Uterus (tissue), 4 donors: Measurements from ENCODE around the gene KCNA2. TPM values are rescaled to one million over a fixed set of nuclear protein-coding genes. Genes with fewer than 3 reads are reported as not detected.

Experiments
- DNase-seq, 2 donors: peaks; one replicate each; pipeline ENCODE4 v3.0.0-alpha.2; 2019 to 2020
- H3K27ac ChIP-seq, 2 donors: fragments of 200-600 bp; sonication (generic); 1 replicate in 1 of 2; 2 replicates in 1 of 2; pipeline ENCODE4 v1.5.1; 2016 to 2018
- H3K27me3 ChIP-seq, 2 donors: fragments of 200-600 bp; sonication (generic); one replicate each; pipeline ENCODE4 v1.5.1; 2018 to 2019; ENCODE audit warnings: control low read depth in 1 of 2
- H3K36me3 ChIP-seq, 2 donors: fragments of 200-600 bp; sonication (generic); one replicate each; pipeline ENCODE4 v1.5.1; 2019; ENCODE audit warnings: control low read depth in 1 of 2
- H3K4me1 ChIP-seq, 2 donors: fragments of 200-600 bp; sonication (generic); one replicate each; pipeline ENCODE4 v1.5.1; 2018 to 2019; ENCODE audit warnings: control low read depth in 1 of 2
- H3K4me3 ChIP-seq, 2 donors: fragments of 200-600 bp; sonication (generic); 1 replicate in 1 of 2; 2 replicates in 1 of 2; pipeline ENCODE4 v1.5.1; 2018 to 2019; ENCODE audit warnings: mild to moderate bottlenecking in 1 of 2
- H3K9me3 ChIP-seq, 2 donors: fragments of 200-600 bp; sonication (generic); one replicate each; pipeline ENCODE4 v1.5.1; 2019; ENCODE audit warnings: control low read depth in 1 of 2
- CTCF ChIP-seq, 4 experiments: fragments of 200-600 bp in 2 of 4; fragments of 450-650 bp in 2 of 4; sonication (generic) in 2 of 4; IDR thresholded peaks; one replicate each; pipeline ENCODE4 v1.5.1; 2016 to 2019; ENCODE audit warnings: antibody characterized with exemption in 4 of 4, mild to moderate bottlenecking in 2 of 4, moderate library complexity in 1 of 4
- POLR2A ChIP-seq, 2 donors: fragments of 450-650 bp; IDR thresholded peaks; one replicate each; pipeline ENCODE4 v1.6.1; 2016; ENCODE audit warnings: antibody characterized with exemption in 2 of 2, mild to moderate bottlenecking in 1 of 2, moderate library complexity in 1 of 2
- intact Hi-C: fragments of 100-400 bp; cut with DNase I; formaldehyde crosslinking; loops from one replicate; pipeline ENCODE4 v1.15.1; 2023; ENCODE audit warnings: low total_unique reads
- total RNA-seq, 4 donors: library from RNA; depleted of rRNA in 3 of 4; stranded (reverse); fragments of >200 nt in 3 of 4; gene quantifications; one replicate each; pipeline versions ENCODE4 v1.1.0 to v1.2.4, GENCODE V29; 2014 to 2023
- donor health status: DM: yes; HTN: yes; CAD: no.

KCNA2 gene
- total RNA-seq, 4 donors from 2014 or later, result 0.21 to 0.62 TPM; not detected in 2

- no peak overlapping the region for H3K27ac ChIP-seq
- intact Hi-C loops, result no loop called here
- no peak overlapping the region for H3K4me3 ChIP-seq
- H3K9me3 ChIP-seq, result no peaks in the 10 kb centered on the region
- peaks cover 0 to 3% of the 10 kb centered on the region in 2 donors for H3K4me1 ChIP-seq
- no peaks in the 10 kb centered on the region for H3K27me3 ChIP-seq
- no peaks in the 10 kb centered on the region for H3K36me3 ChIP-seq
- DNase-seq, result no peak
- no peak for TF ChIP-seq CTCF (IDR thresholded peaks at IDR 0.05)
- TF ChIP-seq POLR2A (IDR thresholded peaks at IDR 0.05), result no peak
Measured at GRCh38 chr1:110638058-110638457, 31.9 kb upstream of the KCNA2 start.

GRCh38 chr1:110637475-110637874, 31.3 kb upstream of the KCNA2 start:
- Histone ChIP-seq H3K4me3 (no peak overlapping the region), H3K4me1 (peaks cover 0 to 3% of the 10 kb centered on the region in 2 donors), H3K27ac (no peak overlapping the region), H3K27me3 (no peaks in the 10 kb centered on the region), H3K36me3 (no peaks in the 10 kb centered on the region), H3K9me3 (no peaks in the 10 kb centered on the region)
- intact Hi-C loops, result no loop called here
- no peak for DNase-seq
- no peak for TF ChIP-seq POLR2A (IDR thresholded peaks at IDR 0.05)
- TF ChIP-seq CTCF (IDR thresholded peaks at IDR 0.05), result no peak

- intact Hi-C loops, result no loop called here
- Histone ChIP-seq H3K9me3 (no peaks in the 10 kb centered on the region), H3K36me3 (no peaks in the 10 kb centered on the region), H3K4me1 (peaks cover 0 to 3% of the 10 kb centered on the region in 2 donors), H3K27ac (no peak overlapping the region), H3K4me3 (no peak overlapping the region), H3K27me3 (no peaks in the 10 kb centered on the region)
- DNase-seq, result no peak
- TF ChIP-seq POLR2A (IDR thresholded peaks at IDR 0.05), result no peak
- TF ChIP-seq CTCF (IDR thresholded peaks at IDR 0.05), result no peak
Measured at GRCh38 chr1:110636149-110636935, 30.2 kb upstream of the KCNA2 start.

GRCh38 chr1:110635434-110635833, 29.3 kb upstream of the KCNA2 start:
- intact Hi-C loops, result no loop called here
- no peak overlapping the region for H3K27ac ChIP-seq

More at GRCh38 chr1:110635434-110635833, 29.3 kb upstream of the KCNA2 start:
- H3K36me3 ChIP-seq, result no peaks in the 10 kb centered on the region
- H3K27me3 ChIP-seq, result no peaks in the 10 kb centered on the region
- no peak for DNase-seq
- H3K4me3 ChIP-seq, result no peak overlapping the region
- H3K4me1 ChIP-seq, result peaks cover 0 to 3% of the 10 kb centered on the region in 2 donors
- no peaks in the 10 kb centered on the region for H3K9me3 ChIP-seq
- TF ChIP-seq POLR2A (IDR thresholded peaks at IDR 0.05), result no peak
- TF ChIP-seq CTCF (IDR thresholded peaks at IDR 0.05), result no peak
